Activated T-cell treated with anti-CD3 and anti-CD28 coated beads for 24 hours (primary cell): ENCODE measurements around the gene DNAJB1.

Experiments used
- DNase-seq: peaks from one replicate; pipeline ENCODE4 v3.0.0-alpha.2; 2020; ENCODE audit warnings: low read depth

DNAJB1 gene

DNA sequence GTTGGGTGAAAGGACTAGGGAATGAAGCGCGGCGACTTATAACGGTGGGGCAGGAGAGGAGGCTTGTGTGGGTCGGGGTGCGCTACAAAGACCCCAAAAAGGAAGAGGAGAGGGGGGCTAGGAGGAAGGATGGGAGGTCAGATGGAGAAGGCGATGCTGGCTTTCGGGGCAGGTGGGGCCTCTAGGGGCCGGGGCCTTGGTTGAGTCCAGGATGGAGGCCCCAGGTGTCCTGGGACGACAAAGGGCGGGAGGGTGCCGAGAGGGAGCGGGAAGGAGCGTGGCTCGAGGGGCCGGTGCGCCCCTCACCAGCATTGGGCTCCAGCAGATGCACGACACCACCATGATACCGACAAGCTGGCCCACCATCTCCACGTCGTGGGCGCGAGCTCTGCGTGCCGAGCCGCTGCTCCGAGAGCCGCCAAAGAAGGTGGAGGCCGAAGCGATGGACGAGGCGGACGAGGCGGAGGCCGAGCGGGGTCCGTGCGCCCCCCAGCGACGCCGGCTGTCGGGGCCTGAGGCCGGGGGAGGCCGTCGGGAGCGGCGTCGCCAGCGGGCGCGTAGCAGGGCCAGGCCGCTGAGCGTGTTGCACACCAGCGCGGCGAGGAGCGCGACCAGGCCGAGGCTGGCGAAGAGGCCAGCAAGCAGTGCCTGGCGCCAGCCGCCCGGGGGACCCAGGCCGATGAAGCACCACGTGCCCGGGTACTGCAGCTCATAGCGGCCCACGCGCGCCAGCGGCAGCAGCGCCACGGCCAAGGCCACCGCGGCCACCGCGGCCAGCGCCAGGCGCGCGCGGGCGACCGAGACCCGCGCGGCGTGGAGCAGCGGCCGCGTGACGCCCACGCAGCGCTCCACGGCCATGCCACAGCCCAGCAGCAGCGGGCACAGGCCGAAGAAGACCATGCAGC is 44.9 kb downstream of the DNAJB1 start:
- DNase-seq: no peak

DNA sequence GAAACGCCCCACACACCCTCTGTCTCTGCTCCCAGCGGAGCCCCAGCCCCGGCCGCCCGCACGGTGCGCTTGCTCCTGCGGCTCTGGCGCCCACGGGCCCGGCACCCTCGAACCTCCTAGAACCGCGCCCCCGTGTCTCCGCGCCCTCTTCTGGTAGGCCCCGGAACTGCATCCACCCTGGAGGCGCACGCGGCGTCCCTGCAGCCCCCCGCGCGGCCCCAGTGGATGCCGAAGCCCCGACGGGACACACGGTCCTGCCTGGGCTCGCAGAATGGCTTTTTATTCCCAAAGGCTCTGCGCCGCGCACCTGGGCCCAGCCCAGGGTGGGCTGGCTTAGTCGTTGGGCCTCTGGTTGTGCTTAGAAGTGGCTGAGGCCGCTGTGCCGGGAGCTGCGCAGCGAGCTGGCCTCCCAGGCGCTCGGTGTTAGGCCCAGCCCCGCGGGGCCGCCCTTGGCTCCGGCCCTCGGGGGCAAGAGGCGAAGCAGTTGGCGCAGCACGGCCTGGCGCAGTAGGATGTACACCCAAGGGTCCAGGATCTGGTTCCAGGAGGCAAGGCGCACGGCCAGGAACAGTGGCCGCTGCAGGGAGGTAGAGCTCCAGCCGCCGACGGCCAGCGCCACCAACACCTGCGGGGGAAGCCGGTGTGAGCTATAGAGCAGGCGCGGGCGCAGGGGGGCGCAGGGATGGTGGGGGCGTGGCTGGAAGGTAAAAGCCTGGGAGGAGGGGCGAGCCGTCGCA is 45.8 kb downstream of the DNAJB1 start:
- peak; percentile 78 for DNase-seq

DNA sequence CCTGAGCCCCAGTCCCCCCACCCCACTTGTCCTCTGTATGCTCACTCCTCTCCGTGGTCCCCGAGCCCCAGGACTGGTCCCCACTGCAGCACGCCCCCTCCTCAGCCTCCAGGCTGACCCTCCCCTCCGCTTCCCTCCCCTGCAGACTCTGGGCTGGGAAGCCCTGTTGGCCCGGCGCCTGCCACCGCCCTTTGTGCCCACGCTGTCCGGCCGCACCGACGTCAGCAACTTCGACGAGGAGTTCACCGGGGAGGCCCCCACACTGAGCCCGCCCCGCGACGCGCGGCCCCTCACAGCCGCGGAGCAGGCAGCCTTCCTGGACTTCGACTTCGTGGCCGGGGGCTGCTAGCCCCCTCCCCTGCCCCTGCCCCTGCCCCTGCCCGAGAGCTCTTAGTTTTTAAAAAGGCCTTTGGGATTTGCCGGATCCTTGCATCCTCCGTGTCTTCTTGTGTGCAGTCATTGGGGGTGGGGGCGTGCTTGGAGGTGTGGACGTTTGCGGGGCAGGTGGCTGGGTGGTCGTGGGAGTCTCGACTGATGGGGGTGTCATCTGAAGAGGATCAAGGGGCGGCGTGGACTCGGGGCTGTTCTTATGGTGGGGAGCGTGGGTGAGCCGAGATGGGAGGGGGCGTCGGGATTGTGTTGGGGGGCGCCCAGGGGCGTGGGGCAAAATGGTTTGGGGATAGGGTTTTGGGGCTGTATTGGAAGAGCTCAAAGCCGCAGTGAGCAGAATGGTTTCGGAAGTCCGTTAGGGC is 46.6 kb downstream of the DNAJB1 start:
- no peak for DNase-seq

DNA sequence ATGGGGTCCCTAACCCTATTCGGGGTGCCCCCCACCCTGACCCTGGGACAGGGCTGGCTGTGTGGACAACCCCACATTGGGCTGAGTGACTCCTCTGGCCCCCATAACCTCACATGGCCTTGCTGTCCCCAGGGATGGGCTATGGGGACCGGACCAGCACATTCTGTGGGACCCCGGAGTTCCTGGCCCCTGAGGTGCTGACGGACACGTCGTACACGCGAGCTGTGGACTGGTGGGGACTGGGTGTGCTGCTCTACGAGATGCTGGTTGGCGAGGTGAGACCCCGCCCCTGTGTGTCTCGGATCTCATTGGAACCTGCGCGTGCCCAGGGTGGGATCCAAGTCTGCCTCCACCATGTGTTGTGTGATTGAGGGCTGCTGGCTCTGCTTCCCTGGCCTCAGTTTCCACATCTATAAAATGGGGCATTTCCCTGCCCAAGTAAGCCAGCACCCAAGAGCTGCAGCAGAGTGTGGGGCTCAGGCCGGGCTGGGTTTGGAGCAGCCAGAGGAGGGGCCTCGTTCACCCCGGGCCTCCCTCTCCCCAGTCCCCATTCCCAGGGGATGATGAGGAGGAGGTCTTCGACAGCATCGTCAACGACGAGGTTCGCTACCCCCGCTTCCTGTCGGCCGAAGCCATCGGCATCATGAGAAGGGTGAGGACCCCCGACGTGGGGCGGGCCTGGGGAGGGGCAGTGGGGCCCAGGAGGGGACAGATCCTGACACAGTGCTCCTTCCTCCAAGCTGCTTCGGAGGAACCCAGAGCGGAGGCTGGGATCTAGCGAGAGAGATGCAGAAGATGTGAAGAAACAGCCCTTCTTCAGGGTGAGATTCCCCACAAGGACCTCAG is 47.9 kb downstream of the DNAJB1 start:
- no peak for DNase-seq

DNA sequence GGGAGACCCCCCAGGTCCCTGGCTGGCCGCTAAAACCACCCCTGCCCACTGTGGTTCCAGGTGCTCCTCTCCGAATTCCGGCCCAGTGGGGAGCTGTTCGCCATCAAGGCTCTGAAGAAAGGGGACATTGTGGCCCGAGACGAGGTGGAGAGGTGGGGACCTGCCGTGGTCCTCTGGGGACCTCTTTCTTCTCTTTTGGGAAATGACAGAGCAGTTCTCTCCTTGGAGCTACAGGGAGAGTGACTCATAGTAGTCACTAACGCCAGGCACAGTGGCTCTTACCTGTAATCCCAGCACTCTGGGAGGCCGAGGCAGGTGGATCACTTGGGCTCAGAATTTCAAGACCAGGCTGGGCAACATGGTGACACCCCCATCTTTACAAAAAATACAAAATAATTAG is 50.4 kb downstream of the DNAJB1 start:
- DNase-seq: no peak

DNA sequence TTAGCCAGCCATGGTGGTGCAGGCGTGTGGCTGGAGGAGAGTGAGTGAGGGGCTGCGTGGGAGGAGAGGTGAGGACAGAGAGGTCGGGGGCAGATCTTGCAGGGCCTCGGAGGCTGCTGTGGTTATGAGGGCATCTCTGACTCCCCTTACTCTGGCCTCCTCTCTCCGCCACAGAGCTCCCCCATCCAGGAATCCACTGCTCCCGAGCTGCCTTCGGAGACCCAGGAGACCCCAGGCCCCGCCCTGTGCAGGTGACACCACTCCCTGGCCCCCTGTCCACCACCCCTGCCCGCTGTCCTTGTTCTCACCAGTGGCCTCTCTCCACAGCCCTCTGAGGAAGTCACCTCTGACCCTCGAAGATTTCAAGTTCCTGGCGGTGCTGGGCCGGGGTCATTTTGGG is 50.8 kb downstream of the DNAJB1 start:
- DNase-seq: no peak
